CMK (cell line): ENCODE data around the gene PGAM4.
"Not testable (repeated sequence)": the region's sequence is repeated elsewhere in the genome, so short reads cannot be mapped to it uniquely, and the experiment has no call there.

Experiments used
- DNase-seq: peaks from one replicate; pipeline ENCODE4 v3.0.0-alpha.2; 2010; ENCODE audit warnings: low read depth

PGAM4 gene

GRCh38 chrX:77969538-77969937 is at the start of gene PGAM4:
PGAM4 (minus strand) TSS chrX:77969638; CDS start chrX:77969638, 0 bp downstream.
- DNase-seq: no peak

GRCh38 chrX:78011846-78012245 is 42.4 kb upstream of the PGAM4 start:
- no peak for DNase-seq

- DNase-seq: no peak
Measured at GRCh38 chrX:77979870-77980269, 10.4 kb upstream of the PGAM4 start.

GRCh38 chrX:77977518-77977917 is 8.1 kb upstream of the PGAM4 start:
- DNase-seq: no peak

GRCh38 chrX:77977095-77977494 is 7.7 kb upstream of the PGAM4 start:
- DNase-seq: no peak

GRCh38 chrX:77975755-77976154 is 6.3 kb upstream of the PGAM4 start:
- DNase-seq: no peak

GRCh38 chrX:77967631-77968030 is 1.8 kb downstream of the PGAM4 start:
- no peak for DNase-seq

GRCh38 chrX:77966361-77966760 is 3.1 kb downstream of the PGAM4 start:
- no peak for DNase-seq

GRCh38 chrX:77962068-77962902 is 7.2 kb downstream of the PGAM4 start:
- DNase-seq: no peak

GRCh38 chrX:77961063-77961462 is 8.4 kb downstream of the PGAM4 start:
- DNase-seq: no peak

- DNase-seq: no peak
Measured at GRCh38 chrX:77960567-77960966, 8.9 kb downstream of the PGAM4 start.

- DNase-seq: no peak
Measured at GRCh38 chrX:77953708-77954107, 15.7 kb downstream of the PGAM4 start.

- DNase-seq: no peak
Measured at GRCh38 chrX:77953302-77953701, 16.1 kb downstream of the PGAM4 start.

- DNase-seq: no peak
Measured at GRCh38 chrX:77952173-77952572, 17.3 kb downstream of the PGAM4 start.

GRCh38 chrX:77949840-77950239 is 19.6 kb downstream of the PGAM4 start:
- no peak for DNase-seq

- DNase-seq: no peak
Measured at GRCh38 chrX:77946571-77946970, 22.9 kb downstream of the PGAM4 start.

- no peak for DNase-seq
Measured at GRCh38 chrX:77945910-77946545, 23.4 kb downstream of the PGAM4 start.

GRCh38 chrX:77945031-77945430 is 24.4 kb downstream of the PGAM4 start:
- not testable (repeated sequence) for DNase-seq

- no peak for DNase-seq
Measured at GRCh38 chrX:77938083-77938680, 31.3 kb downstream of the PGAM4 start.

GRCh38 chrX:77937291-77937690 is 32.1 kb downstream of the PGAM4 start:
- no peak for DNase-seq

- no peak for DNase-seq
Measured at GRCh38 chrX:77936299-77936698, 33.1 kb downstream of the PGAM4 start.

GRCh38 chrX:77935886-77936285 is 33.6 kb downstream of the PGAM4 start:
- DNase-seq: no peak

GRCh38 chrX:77930581-77930980 is 38.9 kb downstream of the PGAM4 start:
- no peak for DNase-seq
